ENCODE data around the gene MMP23B. TPM values are rescaled to one million over a fixed set of nuclear protein-coding genes. Genes with fewer than 3 reads are reported as not detected.

Gene MMP23B
- polyA plus RNA-seq, 4 donors: 1.2 to 16.5 (median 3.6) TPM

- Histone ChIP-seq H3K36me3 (ENCODE audit: control insufficient read depth in 3 of 3, insufficient read depth in 2 of 3, low read depth in 1 of 3, low read length in 3 of 3) (peaks cover 0 to 63% (median 0%) of the 10 kb centered on the region in 3 donors), H3K4me1 (ENCODE audit: control insufficient read depth in 3 of 3, insufficient read depth in 2 of 3, low read depth in 1 of 3, low read length in 2 of 3) (no peaks in the 10 kb centered on the region), H3K4me3 (ENCODE audit: low read depth in 1 of 3, low read length in 3 of 3) (no peak overlapping the region), H3K27ac (ENCODE audit: low read depth in 1 of 3, low read length in 2 of 3) (no peak overlapping the region), H3K9me3 (ENCODE audit: control insufficient read depth in 2 of 2, insufficient read depth in 1 of 2, low read depth in 1 of 2, low read length in 1 of 2) (no peaks in the 10 kb centered on the region), H3K27me3 (ENCODE audit: control insufficient read depth in 3 of 3, insufficient read depth in 3 of 3, low read length in 3 of 3) (peaks cover 0 to 9% (median 4%) of the 10 kb centered on the region in 3 donors)
- FAIRE-seq: no peak
- DNase-seq: no peak
- 89 to 93% (median 93%) methylated on average over 8 of the region's 8 CpGs for WGBS, 3 donors
These were observed 6.2 kb upstream of the MMP23B start for GRCh38 chr1:1625824-1626206.

- Histone ChIP-seq H3K9me3 (ENCODE audit: control insufficient read depth in 2 of 2, insufficient read depth in 1 of 2, low read depth in 1 of 2, low read length in 1 of 2) (no peaks in the 10 kb centered on the region), H3K27ac (ENCODE audit: low read depth in 1 of 3, low read length in 2 of 3) (no peak overlapping the region), H3K4me3 (ENCODE audit: low read depth in 1 of 3, low read length in 3 of 3) (no peak overlapping the region), H3K27me3 (ENCODE audit: control insufficient read depth in 3 of 3, insufficient read depth in 3 of 3, low read length in 3 of 3) (peaks cover 2 to 15% (median 4%) of the 10 kb centered on the region in 3 donors), H3K36me3 (ENCODE audit: control insufficient read depth in 3 of 3, insufficient read depth in 2 of 3, low read depth in 1 of 3, low read length in 3 of 3) (peaks cover 0 to 58% (median 0%) of the 10 kb centered on the region in 3 donors), H3K4me1 (ENCODE audit: control insufficient read depth in 3 of 3, insufficient read depth in 2 of 3, low read depth in 1 of 3, low read length in 2 of 3) (no peaks in the 10 kb centered on the region)
- 91 to 94% (median 93%) methylated on average over 30 to 48 of the region's 48 CpGs for WGBS, 3 donors
- DNase-seq (no peak), FAIRE-seq (no peak)
These were observed 5.5 kb upstream of the MMP23B start for GRCh38 chr1:1626207-1627141.

GRCh38 chr1:1627261-1627828, 4.6 kb upstream of the MMP23B start:
- FAIRE-seq: no peak
- Histone ChIP-seq H3K4me1 (ENCODE audit: control insufficient read depth in 3 of 3, insufficient read depth in 2 of 3, low read depth in 1 of 3, low read length in 2 of 3) (no peaks in the 10 kb centered on the region), H3K9me3 (ENCODE audit: control insufficient read depth in 2 of 2, insufficient read depth in 1 of 2, low read depth in 1 of 2, low read length in 1 of 2) (no peaks in the 10 kb centered on the region), H3K4me3 (ENCODE audit: low read depth in 1 of 3, low read length in 3 of 3) (no peak overlapping the region), H3K36me3 (ENCODE audit: control insufficient read depth in 3 of 3, insufficient read depth in 2 of 3, low read depth in 1 of 3, low read length in 3 of 3) (peaks cover 0 to 54% (median 0%) of the 10 kb centered on the region in 3 donors), H3K27me3 (ENCODE audit: control insufficient read depth in 3 of 3, insufficient read depth in 3 of 3, low read length in 3 of 3) (peaks cover 2 to 23% (median 4%) of the 10 kb centered on the region in 3 donors), H3K27ac (ENCODE audit: low read depth in 1 of 3, low read length in 2 of 3) (peak overlapping the region in 1 of 3 donors; percentile 43)
- peak; percentile 48 to 80 for DNase-seq
- WGBS, 3 donors: 32 to 65% (median 44%) methylated on average over 17 to 37 of the region's 37 CpGs

GRCh38 chr1:1627829-1628753, 3.9 kb upstream of the MMP23B start:
- DNase-seq (no peak), FAIRE-seq (no peak)
- H3K27me3 ChIP-seq (ENCODE audit: control insufficient read depth in 3 of 3, insufficient read depth in 3 of 3, low read length in 3 of 3): peaks cover 2 to 23% (median 4%) of the 10 kb centered on the region in 3 donors

GRCh38 chr1:1628754-1629429, 3.1 kb upstream of the MMP23B start:
- DNase-seq (peak in 1 of 2 donors; percentile 8), FAIRE-seq (no peak)
- H3K27me3 ChIP-seq (ENCODE audit: control insufficient read depth in 3 of 3, insufficient read depth in 3 of 3, low read length in 3 of 3): peaks cover 2 to 23% (median 4%) of the 10 kb centered on the region in 3 donors
- WGBS, 3 donors: 59 to 71% (median 70%) methylated on average over 44 to 53 of the region's 53 CpGs
- H3K4me3 ChIP-seq (ENCODE audit: low read depth in 1 of 3, low read length in 3 of 3): peak overlapping the region in 1 of 3 donors; percentile 41
- H3K27ac ChIP-seq (ENCODE audit: low read depth in 1 of 3, low read length in 2 of 3): peak overlapping the region in 2 of 3 donors; percentile 7 to 33
- no peaks in the 10 kb centered on the region for H3K4me1 ChIP-seq (ENCODE audit: control insufficient read depth in 3 of 3, insufficient read depth in 2 of 3, low read depth in 1 of 3, low read length in 2 of 3)
- H3K36me3 ChIP-seq (ENCODE audit: control insufficient read depth in 3 of 3, insufficient read depth in 2 of 3, low read depth in 1 of 3, low read length in 3 of 3): peaks cover 0 to 43% (median 0%) of the 10 kb centered on the region in 3 donors
- no peaks in the 10 kb centered on the region for H3K9me3 ChIP-seq (ENCODE audit: control insufficient read depth in 2 of 2, insufficient read depth in 1 of 2, low read depth in 1 of 2, low read length in 1 of 2)

More at GRCh38 chr1:1627829-1628753, 3.9 kb upstream of the MMP23B start:
- Histone ChIP-seq H3K4me3 (ENCODE audit: low read depth in 1 of 3, low read length in 3 of 3) (no peak overlapping the region), H3K36me3 (ENCODE audit: control insufficient read depth in 3 of 3, insufficient read depth in 2 of 3, low read depth in 1 of 3, low read length in 3 of 3) (peaks cover 0 to 48% (median 0%) of the 10 kb centered on the region in 3 donors), H3K4me1 (ENCODE audit: control insufficient read depth in 3 of 3, insufficient read depth in 2 of 3, low read depth in 1 of 3, low read length in 2 of 3) (no peaks in the 10 kb centered on the region), H3K9me3 (ENCODE audit: control insufficient read depth in 2 of 2, insufficient read depth in 1 of 2, low read depth in 1 of 2, low read length in 1 of 2) (no peaks in the 10 kb centered on the region), H3K27ac (ENCODE audit: low read depth in 1 of 3, low read length in 2 of 3) (peak overlapping the region in 1 of 3 donors; percentile 43)
- 93 to 95% (median 93%) methylated on average over 52 to 53 of the region's 53 CpGs for WGBS, 3 donors

- peaks cover 2 to 23% (median 4%) of the 10 kb centered on the region in 3 donors for H3K27me3 ChIP-seq (ENCODE audit: control insufficient read depth in 3 of 3, insufficient read depth in 3 of 3, low read length in 3 of 3)
- H3K9me3 ChIP-seq (ENCODE audit: control insufficient read depth in 2 of 2, insufficient read depth in 1 of 2, low read depth in 1 of 2, low read length in 1 of 2): no peaks in the 10 kb centered on the region
- H3K4me3 ChIP-seq (ENCODE audit: low read depth in 1 of 3, low read length in 3 of 3): peak overlapping the region in 2 of 3 donors; percentile 15 to 41
- peak; percentile 12 to 40 for DNase-seq
- FAIRE-seq: no peak
- WGBS, 3 donors: 53 to 65% (median 62%) methylated on average over 34 to 48 of the region's 48 CpGs
- no peaks in the 10 kb centered on the region for H3K4me1 ChIP-seq (ENCODE audit: control insufficient read depth in 3 of 3, insufficient read depth in 2 of 3, low read depth in 1 of 3, low read length in 2 of 3)
- peak overlapping the region in 2 of 3 donors; percentile 7 to 25 for H3K27ac ChIP-seq (ENCODE audit: low read depth in 1 of 3, low read length in 2 of 3)
- peaks cover 0 to 36% (median 0%) of the 10 kb centered on the region in 3 donors for H3K36me3 ChIP-seq (ENCODE audit: control insufficient read depth in 3 of 3, insufficient read depth in 2 of 3, low read depth in 1 of 3, low read length in 3 of 3)
These were observed 2.4 kb upstream of the MMP23B start for GRCh38 chr1:1629430-1630190.
